Liver (tissue), 3 donors: Measurements from ENCODE around the gene ADPRH.

Source experiments
- HNF4A ChIP-seq, 2 donors: conservative IDR thresholded peaks; 2 replicates each; pipeline ENCODE4 v1.6.1; 2016; ENCODE audit warnings: antibody characterized with exemption in 2 of 2, mild to moderate bottlenecking in 2 of 2
- JUND ChIP-seq, 2 donors: IDR thresholded peaks; 2 replicates each; pipeline ENCODE4 v1.6.1; 2016; ENCODE audit warnings: antibody characterized with exemption in 2 of 2
- RAD21 ChIP-seq, 2 donors: IDR thresholded peaks; 2 replicates each; pipeline ENCODE4 v1.6.1; 2016; ENCODE audit warnings: antibody characterized with exemption in 2 of 2, mild to moderate bottlenecking in 2 of 2
- RXRA ChIP-seq, 2 donors: IDR thresholded peaks; 2 replicates each; pipeline ENCODE4 v1.6.1; 2017 to 2018; ENCODE audit warnings: antibody characterized with exemption in 2 of 2, mild to moderate bottlenecking in 1 of 2
- SP1 ChIP-seq: IDR thresholded peaks from 2 replicates; pipeline ENCODE4 v1.6.1; 2018; ENCODE audit warnings: antibody characterized with exemption, mild to moderate bottlenecking
- TAF1 ChIP-seq: conservative IDR thresholded peaks from 2 replicates; pipeline ENCODE4 v1.6.1; 2016; ENCODE audit warnings: antibody characterized with exemption, mild to moderate bottlenecking
- YY1 ChIP-seq: IDR thresholded peaks from 2 replicates; pipeline ENCODE4 v1.6.1; 2016; ENCODE audit warnings: antibody characterized with exemption, mild to moderate bottlenecking
- TF ChIP-seq, protein P1 (sequence below): fragments of 150-350 bp; IDR thresholded peaks from 2 replicates; pipeline ENCODE4 v1.5.1; 2017; ENCODE audit warnings: improper control_type of control experiment, low read depth, low read length; ENCODE audit not compliant: missing input control
- TF ChIP-seq, protein P2 (sequence below): IDR thresholded peaks from 2 replicates; pipeline ENCODE4 v1.6.1; 2016; ENCODE audit warnings: antibody characterized with exemption
- TF ChIP-seq, protein P3 (sequence below): IDR thresholded peaks from 2 replicates; pipeline ENCODE4 v1.6.1; 2016; ENCODE audit warnings: antibody characterized with exemption, mild to moderate bottlenecking
- TF ChIP-seq, protein P4 (sequence below): IDR thresholded peaks from 2 replicates; pipeline ENCODE4 v1.6.1; 2016; ENCODE audit warnings: antibody characterized with exemption
- TF ChIP-seq, protein P5 (sequence below): IDR thresholded peaks from 2 replicates; pipeline ENCODE4 v1.6.1; 2016; ENCODE audit warnings: antibody characterized with exemption
- donor health status: healthy.
- donor health status: healthy.

DNA sequence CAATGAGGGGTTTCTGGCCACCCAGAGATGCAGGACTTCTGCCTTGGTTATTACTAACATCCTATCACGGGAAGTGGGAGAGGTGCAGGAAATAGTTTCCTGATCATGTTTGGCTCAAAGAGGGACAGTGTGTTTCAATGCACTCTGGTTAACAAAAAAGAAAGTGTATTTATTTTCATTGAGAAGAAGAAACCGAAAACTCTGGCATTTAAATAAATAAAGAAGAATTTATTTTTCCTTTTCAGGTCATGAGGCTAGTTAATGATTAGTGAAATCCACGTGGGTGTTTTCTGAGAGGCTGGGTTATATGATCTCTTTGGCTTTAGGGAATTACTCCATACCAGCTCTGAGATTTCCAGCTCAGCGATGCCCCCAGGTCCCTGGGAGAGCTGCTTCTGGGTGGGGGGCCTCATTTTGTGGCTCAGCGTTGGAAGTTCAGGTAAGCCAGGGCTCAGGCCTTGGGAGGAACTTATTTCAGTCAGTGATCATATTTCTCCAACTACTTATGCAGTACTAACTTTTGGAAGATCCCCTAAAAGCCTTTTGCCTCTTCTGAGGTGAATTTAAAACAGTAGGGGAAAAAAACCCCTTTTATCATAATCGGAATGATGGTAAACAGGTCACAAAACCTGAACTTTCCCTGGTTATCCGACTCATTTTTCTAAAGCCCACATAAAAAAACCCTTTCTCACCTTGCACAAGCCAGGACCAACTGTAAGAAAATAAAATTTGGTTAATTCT lies 18.4 kb downstream of the ADPRH start, which contains the start of gene PLA1A:
- TF ChIP-seq, protein P1, sequence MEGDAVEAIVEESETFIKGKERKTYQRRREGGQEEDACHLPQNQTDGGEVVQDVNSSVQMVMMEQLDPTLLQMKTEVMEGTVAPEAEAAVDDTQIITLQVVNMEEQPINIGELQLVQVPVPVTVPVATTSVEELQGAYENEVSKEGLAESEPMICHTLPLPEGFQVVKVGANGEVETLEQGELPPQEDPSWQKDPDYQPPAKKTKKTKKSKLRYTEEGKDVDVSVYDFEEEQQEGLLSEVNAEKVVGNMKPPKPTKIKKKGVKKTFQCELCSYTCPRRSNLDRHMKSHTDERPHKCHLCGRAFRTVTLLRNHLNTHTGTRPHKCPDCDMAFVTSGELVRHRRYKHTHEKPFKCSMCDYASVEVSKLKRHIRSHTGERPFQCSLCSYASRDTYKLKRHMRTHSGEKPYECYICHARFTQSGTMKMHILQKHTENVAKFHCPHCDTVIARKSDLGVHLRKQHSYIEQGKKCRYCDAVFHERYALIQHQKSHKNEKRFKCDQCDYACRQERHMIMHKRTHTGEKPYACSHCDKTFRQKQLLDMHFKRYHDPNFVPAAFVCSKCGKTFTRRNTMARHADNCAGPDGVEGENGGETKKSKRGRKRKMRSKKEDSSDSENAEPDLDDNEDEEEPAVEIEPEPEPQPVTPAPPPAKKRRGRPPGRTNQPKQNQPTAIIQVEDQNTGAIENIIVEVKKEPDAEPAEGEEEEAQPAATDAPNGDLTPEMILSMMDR, result no peak
- TF ChIP-seq, protein P2, sequence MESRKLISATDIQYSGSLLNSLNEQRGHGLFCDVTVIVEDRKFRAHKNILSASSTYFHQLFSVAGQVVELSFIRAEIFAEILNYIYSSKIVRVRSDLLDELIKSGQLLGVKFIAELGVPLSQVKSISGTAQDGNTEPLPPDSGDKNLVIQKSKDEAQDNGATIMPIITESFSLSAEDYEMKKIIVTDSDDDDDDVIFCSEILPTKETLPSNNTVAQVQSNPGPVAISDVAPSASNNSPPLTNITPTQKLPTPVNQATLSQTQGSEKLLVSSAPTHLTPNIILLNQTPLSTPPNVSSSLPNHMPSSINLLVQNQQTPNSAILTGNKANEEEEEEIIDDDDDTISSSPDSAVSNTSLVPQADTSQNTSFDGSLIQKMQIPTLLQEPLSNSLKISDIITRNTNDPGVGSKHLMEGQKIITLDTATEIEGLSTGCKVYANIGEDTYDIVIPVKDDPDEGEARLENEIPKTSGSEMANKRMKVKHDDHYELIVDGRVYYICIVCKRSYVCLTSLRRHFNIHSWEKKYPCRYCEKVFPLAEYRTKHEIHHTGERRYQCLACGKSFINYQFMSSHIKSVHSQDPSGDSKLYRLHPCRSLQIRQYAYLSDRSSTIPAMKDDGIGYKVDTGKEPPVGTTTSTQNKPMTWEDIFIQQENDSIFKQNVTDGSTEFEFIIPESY, result no peak
- TF ChIP-seq RXRA (IDR thresholded peaks at IDR 0.05) (no peak), TAF1 (peak; percentile 82), RAD21 (IDR thresholded peaks at IDR 0.05) (peak; percentile 25 to 31), SP1 (peak; percentile 46), YY1 (peak; percentile 56), JUND (IDR thresholded peaks at IDR 0.05) (no peak), HNF4A (conservative IDR thresholded peaks at IDR 0.05) (peak in 1 of 2 donors; percentile 35)
- TF ChIP-seq, protein P3, sequence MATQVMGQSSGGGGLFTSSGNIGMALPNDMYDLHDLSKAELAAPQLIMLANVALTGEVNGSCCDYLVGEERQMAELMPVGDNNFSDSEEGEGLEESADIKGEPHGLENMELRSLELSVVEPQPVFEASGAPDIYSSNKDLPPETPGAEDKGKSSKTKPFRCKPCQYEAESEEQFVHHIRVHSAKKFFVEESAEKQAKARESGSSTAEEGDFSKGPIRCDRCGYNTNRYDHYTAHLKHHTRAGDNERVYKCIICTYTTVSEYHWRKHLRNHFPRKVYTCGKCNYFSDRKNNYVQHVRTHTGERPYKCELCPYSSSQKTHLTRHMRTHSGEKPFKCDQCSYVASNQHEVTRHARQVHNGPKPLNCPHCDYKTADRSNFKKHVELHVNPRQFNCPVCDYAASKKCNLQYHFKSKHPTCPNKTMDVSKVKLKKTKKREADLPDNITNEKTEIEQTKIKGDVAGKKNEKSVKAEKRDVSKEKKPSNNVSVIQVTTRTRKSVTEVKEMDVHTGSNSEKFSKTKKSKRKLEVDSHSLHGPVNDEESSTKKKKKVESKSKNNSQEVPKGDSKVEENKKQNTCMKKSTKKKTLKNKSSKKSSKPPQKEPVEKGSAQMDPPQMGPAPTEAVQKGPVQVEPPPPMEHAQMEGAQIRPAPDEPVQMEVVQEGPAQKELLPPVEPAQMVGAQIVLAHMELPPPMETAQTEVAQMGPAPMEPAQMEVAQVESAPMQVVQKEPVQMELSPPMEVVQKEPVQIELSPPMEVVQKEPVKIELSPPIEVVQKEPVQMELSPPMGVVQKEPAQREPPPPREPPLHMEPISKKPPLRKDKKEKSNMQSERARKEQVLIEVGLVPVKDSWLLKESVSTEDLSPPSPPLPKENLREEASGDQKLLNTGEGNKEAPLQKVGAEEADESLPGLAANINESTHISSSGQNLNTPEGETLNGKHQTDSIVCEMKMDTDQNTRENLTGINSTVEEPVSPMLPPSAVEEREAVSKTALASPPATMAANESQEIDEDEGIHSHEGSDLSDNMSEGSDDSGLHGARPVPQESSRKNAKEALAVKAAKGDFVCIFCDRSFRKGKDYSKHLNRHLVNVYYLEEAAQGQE, result peak; percentile 63
- TF ChIP-seq, protein P4, sequence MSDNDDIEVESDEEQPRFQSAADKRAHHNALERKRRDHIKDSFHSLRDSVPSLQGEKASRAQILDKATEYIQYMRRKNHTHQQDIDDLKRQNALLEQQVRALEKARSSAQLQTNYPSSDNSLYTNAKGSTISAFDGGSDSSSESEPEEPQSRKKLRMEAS, result no peak
- TF ChIP-seq, protein P5, sequence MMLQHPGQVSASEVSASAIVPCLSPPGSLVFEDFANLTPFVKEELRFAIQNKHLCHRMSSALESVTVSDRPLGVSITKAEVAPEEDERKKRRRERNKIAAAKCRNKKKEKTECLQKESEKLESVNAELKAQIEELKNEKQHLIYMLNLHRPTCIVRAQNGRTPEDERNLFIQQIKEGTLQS, result no peak
